Measurements from ENCODE around the gene EFCAB11.

DNA sequence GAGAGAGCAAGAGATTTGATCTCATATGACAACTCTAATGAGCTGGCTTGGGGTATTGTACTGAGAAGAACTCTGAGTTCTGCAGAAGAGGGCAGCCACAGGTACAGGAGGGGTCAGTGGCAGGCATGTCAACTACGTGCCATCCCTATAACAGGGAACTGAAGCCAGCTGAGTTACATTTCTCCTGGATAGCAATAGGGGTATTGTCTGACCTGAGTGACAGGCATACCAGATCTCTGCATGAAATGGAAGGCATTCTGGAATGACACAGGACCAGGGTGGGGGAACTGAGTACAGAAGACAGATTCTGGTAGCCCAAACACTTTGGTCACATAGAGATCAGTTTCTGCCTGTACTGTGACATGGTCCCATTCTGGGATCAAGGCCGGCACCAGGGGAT is 35.8 kb downstream of the EFCAB11 start:
- TF ChIP-seq, protein P1, sequence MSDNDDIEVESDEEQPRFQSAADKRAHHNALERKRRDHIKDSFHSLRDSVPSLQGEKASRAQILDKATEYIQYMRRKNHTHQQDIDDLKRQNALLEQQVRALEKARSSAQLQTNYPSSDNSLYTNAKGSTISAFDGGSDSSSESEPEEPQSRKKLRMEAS (IDR thresholded peaks at IDR 0.05; ENCODE audit: insufficient read depth, insufficient read length) = no peak
- TF ChIP-seq EZH2 (IDR thresholded peaks at IDR 0.05; ENCODE audit: borderline replicate concordance, low read depth, low read length, severe bottlenecking) = no peak
- TF ChIP-seq POLR2A (IDR thresholded peaks at IDR 0.05; ENCODE audit: low read depth, low read length) = no peak
- TF ChIP-seq, protein P2, sequence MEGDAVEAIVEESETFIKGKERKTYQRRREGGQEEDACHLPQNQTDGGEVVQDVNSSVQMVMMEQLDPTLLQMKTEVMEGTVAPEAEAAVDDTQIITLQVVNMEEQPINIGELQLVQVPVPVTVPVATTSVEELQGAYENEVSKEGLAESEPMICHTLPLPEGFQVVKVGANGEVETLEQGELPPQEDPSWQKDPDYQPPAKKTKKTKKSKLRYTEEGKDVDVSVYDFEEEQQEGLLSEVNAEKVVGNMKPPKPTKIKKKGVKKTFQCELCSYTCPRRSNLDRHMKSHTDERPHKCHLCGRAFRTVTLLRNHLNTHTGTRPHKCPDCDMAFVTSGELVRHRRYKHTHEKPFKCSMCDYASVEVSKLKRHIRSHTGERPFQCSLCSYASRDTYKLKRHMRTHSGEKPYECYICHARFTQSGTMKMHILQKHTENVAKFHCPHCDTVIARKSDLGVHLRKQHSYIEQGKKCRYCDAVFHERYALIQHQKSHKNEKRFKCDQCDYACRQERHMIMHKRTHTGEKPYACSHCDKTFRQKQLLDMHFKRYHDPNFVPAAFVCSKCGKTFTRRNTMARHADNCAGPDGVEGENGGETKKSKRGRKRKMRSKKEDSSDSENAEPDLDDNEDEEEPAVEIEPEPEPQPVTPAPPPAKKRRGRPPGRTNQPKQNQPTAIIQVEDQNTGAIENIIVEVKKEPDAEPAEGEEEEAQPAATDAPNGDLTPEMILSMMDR (IDR thresholded peaks at IDR 0.05; ENCODE audit: extremely low read depth in 1 of 2, insufficient read depth in 1 of 2, low read depth in 1 of 2, low read length in 2 of 2) = no peak
- no peak for TF ChIP-seq POLR2AphosphoS5 (IDR thresholded peaks at IDR 0.05; ENCODE audit: insufficient read depth, low read depth, low read length)
- no peak for TF ChIP-seq JUN (IDR thresholded peaks at IDR 0.05; ENCODE audit: borderline replicate concordance, insufficient read depth, insufficient read length, low read depth)
- no peak for TF ChIP-seq FOS (IDR thresholded peaks at IDR 0.05; ENCODE audit: borderline replicate concordance, insufficient read depth, low read length)
- no peak for TF ChIP-seq MYC (IDR thresholded peaks at IDR 0.05; ENCODE audit: low read depth, low read length)
- no peak for TF ChIP-seq GATA2 (IDR thresholded peaks at IDR 0.05; ENCODE audit: insufficient read depth, insufficient read length, low read depth, low read length)

Data from endothelial cell of umbilical vein (primary cell).